KMS-11 (cell line): ENCODE results near the gene AHRR.

Experiments
- H2AFZ ChIP-seq: fragments of 200-600 bp; sonication (generic); 2 replicates; pipeline ENCODE4 v1.6.1; 2016; ENCODE audit warnings: antibody characterized with exemption, mixed run types, low read depth
- H3K27ac ChIP-seq: fragments of 200-600 bp; sonication (generic); 2 replicates; pipeline ENCODE4 v1.6.1; 2016; ENCODE audit warnings: mild to moderate bottlenecking, mixed run types
- H3K27me3 ChIP-seq: fragments of 200-600 bp; sonication (generic); 2 replicates; pipeline ENCODE4 v1.6.1; 2017; ENCODE audit warnings: mild to moderate bottlenecking, low read depth, mixed run types, moderate library complexity; ENCODE audit not compliant: insufficient read depth
- H3K36me3 ChIP-seq: fragments of 200-600 bp; sonication (generic); 2 replicates; pipeline ENCODE4 v1.6.1; 2017; ENCODE audit warnings: mild to moderate bottlenecking, mixed run types; ENCODE audit not compliant: insufficient read depth
- H3K4me1 ChIP-seq: fragments of 200-600 bp; sonication (generic); 2 replicates; pipeline ENCODE4 v1.6.1; 2016; ENCODE audit warnings: mild to moderate bottlenecking, low read depth, mixed run types; ENCODE audit not compliant: poor library complexity, severe bottlenecking
- H3K4me2 ChIP-seq: fragments of 200-600 bp; sonication (generic); 2 replicates; pipeline ENCODE4 v1.7.0; 2016; ENCODE audit warnings: mild to moderate bottlenecking, mixed run types
- H3K4me3 ChIP-seq: fragments of 200-600 bp; sonication (generic); IDR thresholded peaks from 2 replicates; pipeline ENCODE4 v1.6.1; 2017; ENCODE audit warnings: low read depth, low read length, mixed read lengths; ENCODE audit not compliant: insufficient read depth
- H3K79me2 ChIP-seq: fragments of 200-600 bp; sonication (generic); 2 replicates; pipeline ENCODE4 v1.6.1; 2016; ENCODE audit warnings: low read depth, mixed run types; ENCODE audit not compliant: insufficient read depth
- H3K9ac ChIP-seq: fragments of 200-600 bp; sonication (generic); 2 replicates; pipeline ENCODE4 v1.6.1; 2016; ENCODE audit warnings: mild to moderate bottlenecking, mixed run types
- H4K20me1 ChIP-seq: fragments of 200-600 bp; sonication (generic); 2 replicates; pipeline ENCODE4 v1.6.1; 2016; ENCODE audit warnings: mild to moderate bottlenecking, mixed run types; ENCODE audit not compliant: insufficient read depth
- CTCF ChIP-seq: fragments of 200-600 bp; sonication (generic); conservative IDR thresholded peaks from 2 replicates; pipeline ENCODE4 v1.6.1; 2017; ENCODE audit warnings: low read depth, mild to moderate bottlenecking, antibody characterized with exemption, low read length, moderate library complexity, mixed read lengths

AHRR gene

GRCh38 chr5:483011-483410, 161.5 kb downstream of the AHRR start:
- peaks cover 76% of the 10 kb centered on the region for H3K27me3 ChIP-seq
- no peaks in the 10 kb centered on the region for H3K4me1 ChIP-seq
- H3K4me3 ChIP-seq = no peak overlapping the region
- H3K27ac ChIP-seq = no peak overlapping the region
- no peaks in the 10 kb centered on the region for H3K79me2 ChIP-seq
- H4K20me1 ChIP-seq = no peaks in the 10 kb centered on the region
- H3K36me3 ChIP-seq = no peaks in the 10 kb centered on the region
- no peak overlapping the region for H3K9ac ChIP-seq
- no peak overlapping the region for H2AFZ ChIP-seq
- no peak overlapping the region for H3K4me2 ChIP-seq
- no peak for TF ChIP-seq CTCF

GRCh38 chr5:483434-484140, 162.1 kb downstream of the AHRR start:
- TF ChIP-seq CTCF = no peak
- no peak overlapping the region for H3K9ac ChIP-seq
- H3K27ac ChIP-seq = no peak overlapping the region
- H3K4me1 ChIP-seq = no peaks in the 10 kb centered on the region
- no peaks in the 10 kb centered on the region for H4K20me1 ChIP-seq
- H3K4me2 ChIP-seq = no peak overlapping the region
- H2AFZ ChIP-seq = no peak overlapping the region
- H3K79me2 ChIP-seq = no peaks in the 10 kb centered on the region
- no peak overlapping the region for H3K4me3 ChIP-seq
- no peaks in the 10 kb centered on the region for H3K36me3 ChIP-seq
- peaks cover 76% of the 10 kb centered on the region for H3K27me3 ChIP-seq

- Histone ChIP-seq H3K27me3 (peaks cover 77% of the 10 kb centered on the region), H3K9ac (no peak overlapping the region)
Measured at GRCh38 chr5:484556-484955, 163.0 kb downstream of the AHRR start.

GRCh38 chr5:485113-485945, 163.8 kb downstream of the AHRR start:
- no peak overlapping the region for H2AFZ ChIP-seq
- no peaks in the 10 kb centered on the region for H3K4me1 ChIP-seq
- TF ChIP-seq CTCF = no peak
- no peaks in the 10 kb centered on the region for H3K36me3 ChIP-seq
- H3K27me3 ChIP-seq = peaks cover 77% of the 10 kb centered on the region
- no peaks in the 10 kb centered on the region for H4K20me1 ChIP-seq
- no peak overlapping the region for H3K27ac ChIP-seq
- no peaks in the 10 kb centered on the region for H3K79me2 ChIP-seq
- H3K9ac ChIP-seq = no peak overlapping the region
- no peak overlapping the region for H3K4me2 ChIP-seq
- no peak overlapping the region for H3K4me3 ChIP-seq

More at GRCh38 chr5:484556-484955, 163.0 kb downstream of the AHRR start:
- Histone ChIP-seq H3K4me2 (no peak overlapping the region), H4K20me1 (no peaks in the 10 kb centered on the region), H3K4me1 (no peaks in the 10 kb centered on the region), H2AFZ (no peak overlapping the region), H3K27ac (no peak overlapping the region), H3K79me2 (no peaks in the 10 kb centered on the region), H3K36me3 (no peaks in the 10 kb centered on the region), H3K4me3 (no peak overlapping the region)
- TF ChIP-seq CTCF = no peak
